SK-N-MC (cell line): Measurements from ENCODE around the gene GOPC.

Source experiments
- EZH2 ChIP-seq: fragments of 200-600 bp; sonication (generic); IDR thresholded peaks from one replicate; pipeline ENCODE4 v1.6.1; 2017; ENCODE audit warnings: antibody characterized with exemption
- POLR2AphosphoS5 ChIP-seq: IDR thresholded peaks from 2 replicates; pipeline ENCODE4 v1.6.1; 2012; ENCODE audit warnings: mild to moderate bottlenecking, low read depth, low read length, borderline replicate concordance

- no peak for TF ChIP-seq EZH2
- no peak for TF ChIP-seq POLR2AphosphoS5
These were observed 13.6 kb upstream of the GOPC start for GRCh38 chr6:117615750-117616390.
